ENCODE results near the gene STXBP5L.
"Not testable (repeated sequence)": the region's sequence is repeated elsewhere in the genome, so short reads cannot be mapped to it uniquely, and the experiment has no call there.

The STXBP5L gene

DNA sequence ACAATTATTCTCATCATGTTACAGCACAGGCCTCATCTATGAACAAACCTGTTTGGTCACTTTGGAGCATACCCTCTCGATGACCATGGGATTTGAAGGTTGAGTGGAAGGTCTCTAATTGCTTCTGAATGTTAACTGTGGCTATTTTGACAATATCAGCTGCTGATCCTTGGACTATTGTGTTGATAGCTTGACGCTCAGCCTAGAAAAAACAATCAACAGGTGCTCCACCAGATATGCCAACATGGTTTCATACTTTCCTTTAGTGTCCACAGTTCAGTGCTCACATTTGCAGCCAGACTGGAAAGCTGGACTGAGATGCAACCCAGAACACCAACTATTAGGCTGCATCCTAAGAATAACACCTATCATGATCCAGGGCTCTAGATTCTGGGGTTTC lies 528.1 kb downstream of the STXBP5L start:
- no peak for DNase-seq

DNA sequence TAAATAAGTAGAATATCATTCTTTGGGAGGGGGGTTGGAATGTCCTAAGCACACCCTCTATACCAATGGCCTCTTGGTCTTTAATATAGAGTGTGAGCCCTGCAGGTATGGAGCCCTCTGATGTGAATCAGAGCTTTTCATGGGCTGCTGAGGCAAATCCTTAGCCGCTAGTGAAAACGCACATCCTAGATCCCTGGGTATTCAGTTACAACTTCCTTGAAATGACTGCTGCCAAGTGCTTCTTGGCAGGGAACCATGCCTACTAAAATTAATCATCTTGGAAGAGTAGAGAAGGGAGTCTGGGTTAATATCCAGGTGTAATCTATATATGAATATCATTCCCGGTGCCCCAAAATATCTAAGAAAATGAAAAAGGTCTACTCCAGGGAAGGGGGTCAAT lies 528.6 kb downstream of the STXBP5L start:
- no peak for DNase-seq

GRCh38 chr3:121443456-121443855 lies 535.5 kb downstream of the STXBP5L start:
- no peak for DNase-seq

DNA sequence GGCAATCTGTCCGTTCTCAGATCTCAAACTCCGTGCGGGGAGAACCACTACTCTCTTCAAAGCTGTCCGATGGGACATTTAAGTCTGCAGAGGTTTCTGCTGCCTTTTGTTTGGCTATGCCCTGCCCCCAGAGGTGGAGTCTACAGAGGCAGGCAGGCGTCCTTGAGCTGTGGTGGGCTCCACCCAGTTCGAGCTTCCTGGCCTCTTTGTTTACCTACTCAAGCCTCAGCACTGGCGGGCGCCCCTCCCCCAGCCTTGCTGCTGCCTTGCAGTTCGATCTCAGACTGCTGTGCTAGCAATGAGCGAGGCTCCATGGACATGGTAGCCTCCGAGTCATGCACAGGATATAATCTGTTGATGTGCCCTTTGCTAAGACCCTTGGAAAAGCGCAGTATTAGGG lies 543.7 kb downstream of the STXBP5L start:
- not testable (repeated sequence) for DNase-seq

DNA sequence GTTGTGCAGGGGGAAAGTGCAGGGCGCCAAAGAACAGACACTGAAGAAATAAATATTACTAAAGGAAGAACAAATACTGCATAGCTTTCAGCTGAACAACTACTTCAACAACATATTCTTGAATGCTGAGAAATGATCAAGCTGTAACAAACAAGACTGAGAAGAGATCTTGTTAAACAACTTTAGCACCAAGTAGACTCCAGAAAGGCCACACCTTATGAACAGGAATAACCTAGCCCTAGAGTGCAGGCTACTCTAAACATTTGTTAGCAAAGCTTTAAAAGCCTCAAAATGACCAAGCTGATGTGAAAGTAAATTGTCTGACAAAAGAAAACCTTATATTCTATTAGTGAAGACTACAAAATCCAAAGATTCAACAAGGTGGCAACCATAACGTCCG lies 554.6 kb downstream of the STXBP5L start:
- DNase-seq = no peak

DNA sequence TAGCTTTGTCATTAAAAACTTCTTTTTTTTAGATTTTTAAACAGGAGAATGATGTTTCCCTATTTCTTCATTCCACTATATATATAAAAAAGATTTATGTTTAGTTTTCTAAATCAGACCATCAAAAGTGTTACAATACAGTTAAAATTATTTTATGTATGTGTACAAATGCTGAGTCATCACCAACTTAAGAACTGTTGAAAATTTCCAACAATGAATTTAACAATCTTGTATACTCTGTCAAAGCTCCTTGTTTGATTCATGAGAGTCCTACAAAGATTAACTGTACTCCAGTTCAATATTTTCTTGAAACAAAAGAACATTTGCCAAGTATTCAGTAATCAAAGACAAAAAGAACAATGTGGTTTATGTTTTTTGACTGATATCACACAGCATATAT lies 555.7 kb downstream of the STXBP5L start:
- no peak for DNase-seq

DNA sequence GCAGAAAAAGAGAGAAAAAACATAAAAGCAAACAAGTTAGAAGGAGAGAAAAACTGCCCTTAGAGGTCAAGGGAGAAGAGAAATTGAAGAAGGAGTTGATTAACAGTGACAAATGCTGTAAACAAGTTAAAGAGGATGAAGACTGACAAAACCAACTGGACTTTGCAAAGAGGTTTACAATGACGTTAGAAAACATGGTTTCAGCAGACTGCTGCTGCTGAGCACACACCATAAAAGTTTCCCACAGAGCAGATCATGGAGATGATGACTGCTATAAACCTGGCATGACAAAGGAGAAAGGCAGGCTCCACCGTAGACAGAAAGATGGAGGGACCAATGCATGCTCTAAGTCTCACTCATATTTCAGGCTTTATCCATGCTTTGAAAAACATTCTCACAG lies 559.1 kb downstream of the STXBP5L start:
- no peak for DNase-seq

DNA sequence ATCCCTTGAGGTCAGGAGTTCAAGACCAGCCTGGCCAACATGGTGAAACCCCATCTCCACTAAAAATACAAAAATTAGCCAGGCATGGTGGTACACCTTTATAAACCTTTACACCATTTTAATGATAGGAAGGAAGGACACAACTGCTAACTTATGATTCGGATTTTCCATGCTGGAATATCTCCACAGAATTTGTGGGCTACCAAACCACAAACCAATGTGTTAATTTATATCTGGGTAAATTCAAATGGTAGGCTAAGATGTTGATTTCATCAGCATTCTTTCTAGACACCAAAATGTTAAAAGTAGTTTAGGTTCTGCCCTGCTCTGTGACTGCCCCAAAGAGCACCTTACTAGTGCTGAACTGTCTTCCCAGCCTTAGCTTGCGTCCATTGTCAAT lies 565.0 kb downstream of the STXBP5L start:
- DNase-seq = no peak

Data from NCI-H2081 (cell line).